ENCODE results near the gene SREBF2.
"Not testable (repeated sequence)": the region's sequence is repeated elsewhere in the genome, so short reads cannot be mapped to it uniquely, and the experiment has no call there.

SREBF2 gene

GRCh38 chr22:41821471-41822316, 11.2 kb upstream of the SREBF2 start:
- no peak for DNase-seq (ENCODE audit: low spot score)

- DNase-seq (ENCODE audit: low spot score) = peak; percentile 78
These were observed 10.4 kb upstream of the SREBF2 start for GRCh38 chr22:41822317-41823057.

GRCh38 chr22:41823797-41824196, 9.1 kb upstream of the SREBF2 start:
- no peak for DNase-seq (ENCODE audit: low spot score)

GRCh38 chr22:41825376-41825775, 7.5 kb upstream of the SREBF2 start:
- no peak for DNase-seq (ENCODE audit: low spot score)

GRCh38 chr22:41826021-41826420, 6.9 kb upstream of the SREBF2 start:
- no peak for DNase-seq (ENCODE audit: low spot score)

- no peak for DNase-seq (ENCODE audit: low spot score)
These were observed 6.2 kb upstream of the SREBF2 start for GRCh38 chr22:41826430-41827383.

- no peak for DNase-seq (ENCODE audit: low spot score)
These were observed 5.2 kb upstream of the SREBF2 start for GRCh38 chr22:41827671-41828070.

GRCh38 chr22:41828516-41828915, 4.4 kb upstream of the SREBF2 start:
- DNase-seq (ENCODE audit: low spot score) = no peak

GRCh38 chr22:41830174-41830573, 2.7 kb upstream of the SREBF2 start:
- DNase-seq (ENCODE audit: low spot score) = no peak

GRCh38 chr22:41831383-41831782, 1.5 kb upstream of the SREBF2 start:
- no peak for DNase-seq (ENCODE audit: low spot score)

GRCh38 chr22:41831828-41832552, 915 bp upstream of the SREBF2 start:
- DNase-seq (ENCODE audit: low spot score) = peak; percentile 17

- peak; percentile 14 for DNase-seq (ENCODE audit: low spot score)
These were observed 582 bp downstream of the SREBF2 start for GRCh38 chr22:41833369-41834004.

- no peak for DNase-seq (ENCODE audit: low spot score)
These were observed 1.4 kb downstream of the SREBF2 start for GRCh38 chr22:41834005-41834944.

- not testable (repeated sequence) for DNase-seq (ENCODE audit: low spot score)
These were observed 2.6 kb downstream of the SREBF2 start for GRCh38 chr22:41835462-41835861.

GRCh38 chr22:41836551-41836950, 3.6 kb downstream of the SREBF2 start:
- DNase-seq (ENCODE audit: low spot score) = no peak

- DNase-seq (ENCODE audit: low spot score) = no peak
These were observed 6.1 kb downstream of the SREBF2 start for GRCh38 chr22:41838842-41839618.

GRCh38 chr22:41840216-41840615, 7.3 kb downstream of the SREBF2 start:
- no peak for DNase-seq (ENCODE audit: low spot score)

GRCh38 chr22:41841085-41841712, 8.3 kb downstream of the SREBF2 start:
- peak; percentile 36 for DNase-seq (ENCODE audit: low spot score)
